Trophoblast cell (in vitro differentiated cells and primary cell): ENCODE data around the gene MIA3.

Source experiments
- DNase-seq, 2 donors: peaks; one replicate each; pipeline ENCODE4 v3.0.0-alpha.2; 2016
- H2AFZ ChIP-seq: 2 replicates; pipeline ENCODE4 v1.6.1; 2013; ENCODE audit warnings: low read length, moderate library complexity, mild to moderate bottlenecking; ENCODE audit not compliant: insufficient read depth, poor library complexity
- H2AK5ac ChIP-seq: 2 replicates; pipeline ENCODE4 v1.6.1; 2013; ENCODE audit warnings: mild to moderate bottlenecking, low read length
- H2BK120ac ChIP-seq: 2 replicates; pipeline ENCODE4 v1.6.1; 2013; ENCODE audit warnings: low read length, mild to moderate bottlenecking, moderate library complexity; ENCODE audit not compliant: insufficient read depth, poor library complexity
- H2BK12ac ChIP-seq: 2 replicates; pipeline ENCODE4 v1.6.1; 2013; ENCODE audit warnings: mild to moderate bottlenecking, low read length, moderate library complexity
- H2BK5ac ChIP-seq: 2 replicates; pipeline ENCODE4 v1.6.1; 2013; ENCODE audit warnings: low read length, low read depth, moderate library complexity, mild to moderate bottlenecking; ENCODE audit not compliant: poor library complexity
- H3K14ac ChIP-seq: 2 replicates; pipeline ENCODE4 v1.6.1; 2013; ENCODE audit warnings: mild to moderate bottlenecking, low read length
- H3K18ac ChIP-seq: 2 replicates; pipeline ENCODE4 v1.6.1; 2013; ENCODE audit warnings: mild to moderate bottlenecking, low read length
- H3K23ac ChIP-seq: 2 replicates; pipeline ENCODE4 v1.6.1; 2013; ENCODE audit warnings: low read length
- H3K27ac ChIP-seq: 2 replicates; pipeline ENCODE4 v1.5.1; 2013; ENCODE audit warnings: low read depth, mild to moderate bottlenecking, inconsistent platforms, low read length, moderate library complexity
- H3K27me3 ChIP-seq: 2 replicates; pipeline ENCODE4 v1.6.1; 2013; ENCODE audit warnings: inconsistent platforms, mild to moderate bottlenecking, low read length, moderate library complexity; ENCODE audit not compliant: insufficient read depth
- H3K36me3 ChIP-seq, 2 experiments: 1 replicate in 1 of 2; 2 replicates in 1 of 2; pipeline ENCODE4 v1.6.1; 2013; ENCODE audit warnings: low read length in 2 of 2, mild to moderate bottlenecking in 2 of 2, moderate library complexity in 1 of 2; ENCODE audit not compliant: insufficient read depth in 2 of 2, control insufficient read depth in 1 of 2
- H3K4ac ChIP-seq: 2 replicates; pipeline ENCODE4 v1.6.1; 2013; ENCODE audit warnings: low read depth, mild to moderate bottlenecking, low read length, moderate library complexity
- H3K4me1 ChIP-seq, 2 experiments: 1 replicate in 1 of 2; 2 replicates in 1 of 2; pipeline ENCODE4 v1.6.1; 2013; ENCODE audit warnings: low read length in 2 of 2, mild to moderate bottlenecking in 2 of 2, moderate library complexity in 1 of 2; ENCODE audit not compliant: insufficient read depth in 2 of 2, control insufficient read depth in 1 of 2
- H3K4me2 ChIP-seq: 2 replicates; pipeline ENCODE4 v1.6.1; 2013; ENCODE audit warnings: inconsistent platforms, mild to moderate bottlenecking, low read length, moderate library complexity
- H3K4me3 ChIP-seq: 2 replicates; pipeline ENCODE4 v1.5.1; 2013; ENCODE audit warnings: mild to moderate bottlenecking, low read depth, low read length, inconsistent platforms
- H3K79me1 ChIP-seq: one replicate; pipeline ENCODE4 v1.6.1; 2013; ENCODE audit warnings: low read length
- H3K79me2 ChIP-seq: 2 replicates; pipeline ENCODE4 v1.6.1; 2013; ENCODE audit warnings: low read length, mild to moderate bottlenecking; ENCODE audit not compliant: control insufficient read depth, insufficient read depth, poor library complexity
- H3K9ac ChIP-seq: 2 replicates; pipeline ENCODE4 v1.6.1; 2013; ENCODE audit warnings: mild to moderate bottlenecking, low read length
- H3K9me3 ChIP-seq: 2 replicates; pipeline ENCODE4 v1.6.1; 2013; ENCODE audit warnings: low read depth, mild to moderate bottlenecking, control low read depth, inconsistent platforms, low read length; ENCODE audit not compliant: insufficient read depth
- H4K12ac ChIP-seq: 2 replicates; pipeline ENCODE4 v1.6.1; 2013; ENCODE audit warnings: low read depth, mild to moderate bottlenecking, low read length, moderate library complexity
- H4K8ac ChIP-seq: 2 replicates; pipeline ENCODE4 v1.6.1; 2013; ENCODE audit warnings: low read depth, mild to moderate bottlenecking, low read length, moderate library complexity
- H4K91ac ChIP-seq: one replicate; pipeline ENCODE4 v1.6.1; 2013; ENCODE audit warnings: low read depth, mild to moderate bottlenecking, low read length, moderate library complexity
- WGBS: extraction: QIAGEN DNeasy Blood & Tissue Kit; methylation state at CpG from one replicate; pipeline ENCODE4 v1.1.7; 2013; ENCODE audit warnings: missing lambda C conversion rate; ENCODE audit not compliant: insufficient read length, insufficient coverage; ENCODE audit errors: extremely low coverage; 5-methylcytosine and 5-hydroxymethylcytosine counted together

The MIA3 gene

DNA sequence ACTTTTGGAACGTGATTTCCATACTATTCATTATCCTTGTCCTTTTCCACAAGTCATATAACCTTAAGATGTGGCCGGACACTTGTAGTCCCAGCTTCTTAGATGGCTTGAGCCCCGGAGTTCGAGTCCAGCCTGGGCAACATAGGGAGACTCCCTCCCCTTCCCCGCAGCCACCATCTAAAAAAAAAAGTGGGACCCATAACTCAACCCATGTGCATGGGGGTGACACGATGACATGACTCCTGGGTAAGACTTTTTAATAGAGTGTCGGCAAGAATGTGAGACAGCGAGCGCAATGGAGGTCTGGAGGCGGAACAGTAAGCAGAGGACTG is 25.7 kb downstream of the MIA3 start:
- Histone ChIP-seq H3K36me3 (peaks cover 4 to 6% of the 10 kb centered on the region in 2 experiments), H3K27me3 (no peaks in the 10 kb centered on the region), H3K4me3 (peak overlapping the region; percentile 83), H3K4ac (peak overlapping the region; percentile 90), H3K23ac (no peak overlapping the region), H3K79me1 (peaks cover 7% of the 10 kb centered on the region), H3K18ac (peak overlapping the region; percentile 96), H2BK120ac (peak overlapping the region; percentile 92), H2BK12ac (no peak overlapping the region), H3K4me1 (peaks cover 0 to 2% of the 10 kb centered on the region in 2 experiments), H4K91ac (peak overlapping the region; percentile 97), H3K9ac (peak overlapping the region; percentile 81), H3K9me3 (no peaks in the 10 kb centered on the region), H4K8ac (peak overlapping the region; percentile 98), H4K12ac (peak overlapping the region; percentile 99), H2AK5ac (peak overlapping the region; percentile 50), H3K4me2 (peak overlapping the region; percentile 63), H2AFZ (peak overlapping the region; percentile 81), H2BK5ac (peak overlapping the region; percentile 91), H3K79me2 (peaks cover 3% of the 10 kb centered on the region), H3K14ac (peak overlapping the region; percentile 94), H3K27ac (peak overlapping the region; percentile 91)
- DNase-seq = no peak
- WGBS = no CpG with 5 or more reads among the region's 10 CpGs

DNA sequence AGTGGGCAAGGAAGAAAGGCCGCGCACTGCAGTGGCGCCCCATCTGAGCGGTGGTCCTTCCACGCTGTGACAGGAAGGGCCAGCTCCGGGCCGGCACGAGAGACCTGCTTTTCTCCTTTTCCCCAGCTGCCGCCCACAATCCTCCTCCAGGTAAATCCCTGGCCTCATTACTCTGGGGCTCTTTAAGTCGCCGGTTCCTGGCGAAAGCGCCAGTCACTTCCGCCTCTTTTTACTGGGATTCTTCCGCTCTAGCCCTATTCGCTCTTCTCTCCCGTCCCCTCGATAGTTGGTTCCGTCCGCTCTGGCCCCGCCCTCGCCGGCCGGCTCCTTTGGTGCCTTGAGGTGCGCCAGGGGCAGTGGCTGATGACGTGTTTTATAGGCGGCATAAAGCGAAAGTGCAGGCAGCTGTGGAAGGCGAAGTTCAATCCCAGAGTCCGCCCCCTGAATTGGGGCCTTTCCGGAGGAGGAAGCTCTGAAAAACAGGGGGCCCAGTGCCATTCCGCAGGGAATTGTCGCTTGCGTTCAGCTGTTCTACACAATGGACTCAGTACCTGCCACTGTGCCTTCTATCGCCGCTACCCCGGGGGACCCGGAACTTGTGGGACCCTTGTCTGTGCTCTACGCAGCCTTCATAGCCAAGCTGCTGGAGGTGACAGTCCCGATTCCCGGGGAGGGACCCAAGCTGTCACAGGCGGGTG is 26.2 kb downstream of the MIA3 start:
- Histone ChIP-seq H3K23ac (no peak overlapping the region), H3K14ac (peak overlapping the region; percentile 94), H3K79me2 (peaks cover 3% of the 10 kb centered on the region), H4K12ac (peak overlapping the region; percentile 99), H3K9ac (peak overlapping the region; percentile 97), H3K4me2 (peak overlapping the region; percentile 98), H3K18ac (peak overlapping the region; percentile 96), H3K27ac (peak overlapping the region; percentile 91), H4K91ac (peak overlapping the region; percentile 97), H3K27me3 (no peaks in the 10 kb centered on the region), H3K4ac (peak overlapping the region; percentile 90), H2BK120ac (peak overlapping the region; percentile 92), H2BK5ac (peak overlapping the region; percentile 91), H3K79me1 (peaks cover 7% of the 10 kb centered on the region), H3K9me3 (no peaks in the 10 kb centered on the region), H2AFZ (peak overlapping the region; percentile 81), H3K4me1 (peaks cover 0 to 2% of the 10 kb centered on the region in 2 experiments), H2BK12ac (no peak overlapping the region), H2AK5ac (peak overlapping the region; percentile 50), H3K4me3 (peak overlapping the region; percentile 89), H3K36me3 (peaks cover 4 to 6% of the 10 kb centered on the region in 2 experiments), H4K8ac (peak overlapping the region; percentile 98)
- no CpG with 5 or more reads among the region's 42 CpGs for WGBS
- peak; percentile 98 to 100 for DNase-seq

DNA sequence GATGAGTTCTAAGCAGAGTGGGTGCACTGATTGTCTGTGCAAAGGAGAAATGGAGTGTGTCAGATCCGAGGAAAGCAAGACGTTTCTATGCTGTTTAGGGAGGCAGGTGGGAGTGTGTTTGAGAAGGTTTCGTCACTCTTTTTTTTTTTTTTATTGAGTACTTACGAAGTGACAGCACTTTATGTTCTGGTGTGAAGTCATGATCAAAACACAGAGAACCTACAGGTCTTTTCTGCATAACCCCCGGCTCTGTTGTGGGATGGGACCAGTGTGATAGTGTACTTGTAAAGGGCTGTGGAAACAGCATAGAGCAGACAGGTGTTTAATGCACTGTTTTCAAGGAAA is 26.7 kb downstream of the MIA3 start:
- Histone ChIP-seq H3K18ac (peak overlapping the region; percentile 15), H3K23ac (no peak overlapping the region), H4K91ac (peak overlapping the region; percentile 33), H2BK120ac (no peak overlapping the region), H3K4me1 (peaks cover 0 to 2% of the 10 kb centered on the region in 2 experiments), H3K4me2 (peak overlapping the region; percentile 98), H3K9ac (peak overlapping the region; percentile 97), H2AFZ (no peak overlapping the region), H3K4ac (peak overlapping the region; percentile 9), H2BK12ac (no peak overlapping the region), H2BK5ac (no peak overlapping the region), H3K36me3 (peaks cover 7 to 9% of the 10 kb centered on the region in 2 experiments), H3K4me3 (peak overlapping the region; percentile 89), H3K79me2 (peaks cover 3% of the 10 kb centered on the region), H2AK5ac (no peak overlapping the region), H3K14ac (peak overlapping the region; percentile 30), H3K79me1 (peaks cover 7% of the 10 kb centered on the region), H4K12ac (peak overlapping the region; percentile 45), H3K27ac (peak overlapping the region; percentile 31), H3K27me3 (no peaks in the 10 kb centered on the region), H4K8ac (peak overlapping the region; percentile 74), H3K9me3 (no peaks in the 10 kb centered on the region)
- no CpG with 5 or more reads among the region's 5 CpGs for WGBS
- no peak for DNase-seq

GRCh38 chr1:222652676-222653075 is 34.8 kb downstream of the MIA3 start:
- Histone ChIP-seq H3K27me3 (no peaks in the 10 kb centered on the region), H3K4me3 (no peak overlapping the region), H3K79me2 (no peaks in the 10 kb centered on the region), H4K8ac (no peak overlapping the region), H2BK5ac (no peak overlapping the region), H2BK12ac (no peak overlapping the region), H2AFZ (no peak overlapping the region), H4K12ac (no peak overlapping the region), H3K79me1 (no peaks in the 10 kb centered on the region), H3K18ac (no peak overlapping the region), H3K23ac (no peak overlapping the region), H3K14ac (no peak overlapping the region), H3K4me2 (no peak overlapping the region), H3K4me1 (no peaks in the 10 kb centered on the region), H3K36me3 (peaks cover 8 to 24% of the 10 kb centered on the region in 2 experiments), H3K9ac (no peak overlapping the region), H3K9me3 (no peaks in the 10 kb centered on the region), H2AK5ac (no peak overlapping the region), H3K27ac (no peak overlapping the region), H2BK120ac (no peak overlapping the region), H3K4ac (no peak overlapping the region), H4K91ac (no peak overlapping the region)
- WGBS = no CpG with 5 or more reads among the region's 1 CpG
- no peak for DNase-seq
